ENCODE measurements around the gene TSPAN32.

TSPAN32 gene

DNA sequence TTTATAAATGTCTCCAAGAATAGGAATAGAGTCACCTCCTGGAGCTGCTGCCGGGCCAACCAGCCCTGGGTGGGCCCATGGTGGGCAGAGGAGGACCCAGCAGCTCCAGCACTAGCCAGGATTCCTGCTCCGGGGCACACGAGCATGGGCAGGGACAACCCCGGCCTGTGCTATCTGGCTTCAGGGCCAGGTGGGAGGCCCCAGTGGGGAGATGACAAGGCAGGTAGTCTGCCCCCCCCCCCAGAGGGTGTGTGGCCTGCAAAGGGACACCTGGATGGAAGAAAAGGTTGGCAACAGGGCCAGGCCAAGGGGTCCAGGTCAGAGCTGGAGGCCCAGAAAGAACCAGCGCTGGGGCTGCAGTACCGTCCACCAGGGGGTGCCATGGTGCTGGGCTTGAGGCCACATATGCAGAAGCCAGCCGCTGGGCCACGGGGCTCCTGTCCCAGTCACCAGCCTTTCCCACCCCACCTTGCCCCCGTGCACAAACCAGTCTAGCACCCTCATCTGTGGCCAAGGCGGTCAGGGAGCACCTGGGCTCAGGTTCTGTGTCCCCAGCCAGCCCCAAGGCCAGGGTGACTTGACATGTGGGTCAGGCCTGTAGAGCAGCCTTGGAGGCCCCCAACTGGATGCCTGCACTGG, 3.4 kb downstream of the TSPAN32 start:
- DNase-seq: peak; percentile 89

DNA sequence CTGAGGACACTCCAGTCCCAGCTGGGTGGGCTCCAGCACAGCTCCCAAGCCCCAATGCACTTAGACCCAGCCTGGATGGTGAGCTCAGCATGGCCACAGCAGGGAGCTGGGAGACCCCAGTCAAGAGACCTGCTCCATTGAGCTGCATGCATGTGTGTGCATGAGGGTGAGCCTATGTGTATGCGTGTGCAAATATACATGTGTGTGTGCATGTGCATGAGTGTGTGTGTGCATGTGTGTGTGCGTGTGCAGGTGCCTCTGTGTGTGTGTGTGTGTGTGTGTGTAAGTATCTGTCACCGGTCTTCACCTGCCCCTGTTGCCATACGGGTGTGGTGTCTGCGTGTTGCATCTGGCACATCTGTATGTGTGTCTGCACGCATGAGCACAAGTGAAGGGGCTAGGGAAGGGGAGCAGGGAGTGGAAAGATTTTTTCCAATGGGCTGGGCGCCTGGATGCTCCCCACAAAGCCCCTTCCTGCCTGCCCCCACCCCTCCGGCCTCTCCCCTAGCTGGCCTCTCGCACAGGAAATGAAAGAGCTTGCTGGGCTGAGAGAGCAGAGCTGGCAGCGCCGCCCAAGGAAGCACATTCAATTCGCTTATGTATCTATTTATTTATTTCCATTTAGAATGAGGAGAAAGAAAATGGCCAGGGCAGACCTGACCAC, 4.1 kb downstream of the TSPAN32 start:
- DNase-seq: no peak

DNA sequence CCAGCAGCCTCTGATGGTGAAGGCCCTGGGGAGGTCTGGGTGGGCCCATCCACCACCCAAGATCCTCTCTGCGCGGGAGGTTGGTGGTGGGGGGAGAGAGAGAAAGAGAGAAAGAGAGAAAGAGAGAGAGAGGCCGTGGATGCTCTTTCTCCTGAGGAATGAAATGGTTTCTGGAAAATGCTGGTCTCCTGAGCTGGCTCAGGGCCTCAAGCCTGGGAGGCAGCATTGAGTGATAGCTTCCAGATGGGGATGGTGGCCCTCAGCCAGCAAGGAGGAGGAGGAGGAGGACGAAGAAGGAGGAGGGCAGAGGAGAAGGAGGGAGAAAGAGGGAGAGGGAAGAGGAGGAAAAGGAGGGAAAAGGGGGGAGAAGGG, 4.6 kb downstream of the TSPAN32 start:
- DNase-seq: no peak

DNA sequence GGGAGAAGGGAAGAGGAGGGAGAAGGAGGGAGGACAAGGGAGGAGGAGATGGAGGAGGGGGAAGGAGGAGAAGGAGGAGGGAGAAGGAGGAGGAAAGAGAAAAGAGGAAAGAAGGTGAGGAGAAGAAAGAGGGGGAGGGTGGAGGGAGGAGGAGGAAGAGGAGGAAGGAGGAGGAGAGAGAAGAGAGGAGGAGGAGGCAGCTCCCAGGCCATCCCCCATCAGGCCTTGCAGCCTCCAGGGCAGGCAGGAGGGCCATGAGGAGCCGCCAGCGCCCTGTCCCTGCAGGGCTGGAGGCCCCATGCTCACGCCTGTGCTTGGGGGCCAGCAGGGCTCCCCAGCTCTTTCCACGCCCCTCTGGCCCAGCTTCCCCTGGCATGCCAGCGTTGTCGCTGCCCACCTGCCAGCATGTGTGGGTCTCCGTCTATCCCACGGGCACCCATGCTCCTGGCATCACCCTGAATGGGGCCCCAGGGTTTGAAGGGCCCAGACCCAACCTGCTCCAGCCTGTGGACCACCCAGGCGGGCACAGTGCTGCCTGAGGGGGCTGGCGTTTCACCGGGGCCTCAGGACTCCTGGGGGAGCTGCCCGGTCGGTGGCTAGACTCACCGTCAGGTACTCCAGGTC, 5.2 kb downstream of the TSPAN32 start:
- no peak for DNase-seq

DNA sequence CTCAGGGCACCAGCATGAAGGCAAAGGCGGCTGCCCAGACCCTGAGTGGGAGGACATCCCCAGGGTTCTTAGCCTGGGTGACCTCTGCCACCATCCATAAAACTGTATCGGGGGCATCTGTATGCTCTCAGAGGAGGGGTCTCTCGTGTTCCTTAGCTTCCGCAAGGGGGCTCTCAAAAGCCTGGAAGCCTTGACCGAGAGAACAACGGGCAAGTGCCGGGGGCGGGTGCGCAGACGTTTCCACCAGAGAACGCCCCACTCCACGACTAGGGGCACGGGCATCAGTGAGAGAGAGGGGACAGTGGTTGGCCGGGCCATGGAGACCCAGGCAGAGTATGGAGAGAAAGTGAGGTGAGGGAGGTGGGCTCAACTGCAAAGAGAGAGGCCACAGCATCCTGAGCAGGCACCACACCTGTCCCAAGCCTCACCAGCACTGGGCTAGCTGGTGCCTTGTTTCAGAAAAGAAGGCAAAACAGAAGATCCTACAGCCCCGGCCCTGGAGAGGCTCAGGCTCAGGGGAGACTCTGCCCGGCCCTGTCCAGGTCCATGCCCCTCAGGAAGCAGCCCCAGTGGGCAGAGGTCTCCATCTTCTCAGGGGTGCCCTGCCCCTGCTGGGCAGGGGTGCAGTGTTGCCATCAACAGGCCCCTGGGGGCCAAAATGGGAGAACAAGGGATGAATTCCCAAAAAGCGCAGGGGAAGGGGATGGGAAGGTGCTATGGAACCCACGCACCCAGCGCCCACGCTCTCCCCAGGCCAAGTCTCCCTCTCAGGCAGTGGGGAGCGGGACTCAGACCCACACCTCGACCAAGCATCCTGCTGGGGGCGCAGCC, 5.9 kb downstream of the TSPAN32 start:
- no peak for DNase-seq

DNA sequence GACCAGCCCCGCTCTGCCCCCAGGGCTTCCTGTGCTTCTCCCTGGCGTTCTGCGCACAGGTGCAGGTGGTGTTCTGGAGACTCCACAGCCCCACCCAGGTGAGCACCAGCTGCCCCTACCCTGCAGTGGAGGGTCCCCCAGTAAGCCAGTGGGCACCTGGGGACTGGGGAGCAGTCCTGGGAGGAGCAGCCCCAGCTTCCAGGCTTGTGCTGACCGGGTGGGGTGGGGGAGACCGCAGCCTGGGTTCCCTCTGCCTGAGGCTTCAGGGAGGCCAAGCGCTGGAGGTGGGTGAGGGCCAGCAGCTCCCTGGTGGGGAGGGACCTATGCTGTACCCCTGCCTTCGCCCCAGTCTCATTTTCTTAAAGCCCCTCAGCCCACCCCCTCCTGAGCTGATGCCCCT, 6.9 kb downstream of the TSPAN32 start:
- DNase-seq: no peak

DNA sequence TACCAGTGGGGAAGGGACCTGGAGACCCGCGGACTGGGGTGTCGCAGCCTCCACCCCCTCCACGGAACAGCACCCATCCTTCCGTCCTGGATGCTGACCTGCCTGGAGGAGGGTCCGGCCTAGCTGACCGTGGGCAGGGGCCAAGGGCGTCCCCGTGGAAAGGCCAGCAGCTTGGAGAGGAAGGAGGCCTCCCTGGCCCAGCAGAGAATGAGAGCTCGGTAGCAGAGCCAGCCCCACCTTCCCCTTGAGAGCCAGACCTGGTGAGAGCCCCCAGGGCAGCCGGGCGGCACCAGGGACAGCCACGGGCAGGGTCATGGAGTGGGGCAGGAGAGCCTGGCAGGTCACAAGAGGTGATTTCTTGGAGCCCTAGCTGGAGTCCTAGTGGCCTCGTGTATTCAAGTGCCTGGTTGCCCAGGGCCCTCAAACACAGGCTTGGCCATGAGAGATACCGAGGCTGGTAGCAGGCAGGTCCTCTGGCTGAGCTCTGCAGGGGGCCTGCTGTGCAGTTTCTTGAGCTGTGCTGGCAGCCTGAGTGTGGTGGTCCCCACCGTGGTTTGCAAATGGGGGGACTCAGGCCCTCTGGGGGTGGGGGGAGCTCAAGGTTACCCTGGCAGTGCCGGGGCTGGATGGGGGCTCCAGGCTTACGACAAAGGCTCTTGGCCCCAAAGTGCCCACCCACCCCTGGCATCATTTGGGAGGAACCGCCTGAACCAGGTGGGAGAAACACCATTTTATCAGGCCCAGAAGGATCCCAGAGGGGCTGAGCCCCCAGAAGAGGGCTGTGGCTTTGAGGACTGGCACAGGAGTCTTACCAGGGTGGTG, 7.6 kb downstream of the TSPAN32 start:
- no peak for DNase-seq

DNA sequence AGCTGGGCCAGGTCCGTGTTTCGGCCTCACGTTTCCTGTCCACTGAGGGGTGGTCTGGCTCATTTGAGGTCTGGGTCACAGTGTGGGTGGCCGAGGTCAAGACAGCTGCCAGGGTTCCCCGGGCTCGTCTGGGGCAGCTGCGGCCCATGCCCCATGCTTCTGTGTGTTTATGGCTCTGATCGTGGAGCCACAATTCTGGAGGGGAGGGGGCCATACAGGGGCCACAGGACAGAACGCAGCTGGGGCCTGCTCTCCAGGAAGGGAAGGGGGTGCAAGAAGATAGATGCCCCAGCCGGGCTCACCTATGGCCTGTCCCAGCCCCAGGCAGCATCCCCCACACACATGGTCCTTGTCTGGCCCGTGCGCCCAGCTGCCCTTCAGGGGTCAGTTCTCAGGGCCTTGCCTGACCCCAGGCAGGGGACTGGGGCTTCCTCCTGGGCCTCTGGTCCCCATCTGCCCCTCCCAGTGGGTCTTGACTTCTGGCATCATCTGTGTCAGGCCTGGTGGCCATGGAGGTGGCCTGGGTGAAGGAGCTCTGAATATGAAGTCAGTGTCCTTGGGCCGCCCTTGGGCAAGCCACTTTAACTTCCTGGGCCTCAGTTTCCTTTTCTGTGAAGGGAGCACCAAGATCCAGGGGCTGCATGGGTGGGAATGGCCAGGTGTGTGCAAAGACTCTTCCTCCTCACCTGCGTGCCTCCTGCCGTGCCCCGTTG, 8.4 kb downstream of the TSPAN32 start:
- DNase-seq: no peak

DNA sequence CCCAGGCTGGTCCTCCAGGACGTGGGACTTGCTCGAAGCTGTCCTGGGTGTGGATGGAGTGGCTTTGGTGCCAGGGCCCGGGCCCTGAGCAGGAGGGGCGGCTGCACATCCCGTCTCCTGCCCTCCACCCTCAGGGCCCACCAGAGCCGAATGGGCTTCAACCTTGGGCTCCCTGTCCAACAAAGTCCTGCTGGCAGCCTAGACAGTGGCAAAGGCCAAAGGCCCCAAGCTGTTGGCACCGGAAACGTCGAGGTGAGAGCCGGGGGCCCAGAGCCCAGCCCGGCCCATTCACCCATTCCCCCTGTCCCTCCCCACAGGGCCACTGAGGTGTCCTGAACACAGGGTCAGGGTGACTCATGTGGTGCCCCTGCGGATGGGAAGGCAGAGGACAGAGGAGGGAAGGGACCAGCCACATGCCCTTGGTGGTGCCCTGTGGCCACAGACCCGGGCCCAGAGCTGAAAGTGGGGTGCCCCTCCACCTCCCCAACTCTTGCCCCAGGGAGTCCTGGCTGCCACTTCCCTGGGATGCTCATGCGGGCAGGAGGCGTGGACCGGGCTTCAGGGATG, 9.1 kb downstream of the TSPAN32 start:
- DNase-seq: no peak

DNA sequence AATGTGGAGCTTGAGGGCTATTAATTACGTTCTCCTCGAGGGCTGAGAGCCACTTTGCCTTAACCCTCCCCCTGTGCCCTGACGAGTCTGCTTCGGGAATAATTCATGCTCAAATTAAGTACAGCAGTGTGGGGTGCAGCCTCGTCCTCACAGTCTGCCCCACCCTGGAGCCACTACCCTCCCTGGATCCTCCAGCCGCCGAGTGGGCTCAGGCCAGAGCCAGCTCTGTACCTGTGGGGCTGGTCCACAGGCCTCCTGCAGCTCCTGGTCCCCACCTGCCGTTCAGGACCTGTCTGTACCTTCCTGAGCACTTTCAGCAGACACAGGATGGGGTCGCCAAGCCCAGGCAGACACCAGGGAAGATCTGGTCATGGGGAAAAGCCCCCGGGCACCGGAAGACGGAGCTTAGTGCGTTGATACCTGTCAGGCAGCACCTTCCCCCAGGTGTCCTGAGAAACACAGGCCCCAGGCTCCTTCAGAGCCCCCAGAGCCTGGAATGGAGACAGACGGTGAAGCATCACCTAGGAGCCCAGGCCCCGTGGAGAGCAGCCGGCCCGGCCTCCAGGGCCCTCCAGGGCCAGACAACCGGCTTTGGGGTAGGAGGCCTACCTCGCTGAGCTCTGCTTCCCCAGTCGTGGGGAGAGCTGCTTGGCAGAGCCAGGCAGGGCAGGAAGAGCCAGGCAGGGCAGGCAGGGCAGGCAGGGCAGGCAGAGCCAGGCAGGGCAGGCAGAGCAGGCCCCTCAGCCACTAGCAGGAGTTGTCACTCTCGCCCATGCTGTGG, 9.7 kb downstream of the TSPAN32 start:
- DNase-seq: peak; percentile 31

DNA sequence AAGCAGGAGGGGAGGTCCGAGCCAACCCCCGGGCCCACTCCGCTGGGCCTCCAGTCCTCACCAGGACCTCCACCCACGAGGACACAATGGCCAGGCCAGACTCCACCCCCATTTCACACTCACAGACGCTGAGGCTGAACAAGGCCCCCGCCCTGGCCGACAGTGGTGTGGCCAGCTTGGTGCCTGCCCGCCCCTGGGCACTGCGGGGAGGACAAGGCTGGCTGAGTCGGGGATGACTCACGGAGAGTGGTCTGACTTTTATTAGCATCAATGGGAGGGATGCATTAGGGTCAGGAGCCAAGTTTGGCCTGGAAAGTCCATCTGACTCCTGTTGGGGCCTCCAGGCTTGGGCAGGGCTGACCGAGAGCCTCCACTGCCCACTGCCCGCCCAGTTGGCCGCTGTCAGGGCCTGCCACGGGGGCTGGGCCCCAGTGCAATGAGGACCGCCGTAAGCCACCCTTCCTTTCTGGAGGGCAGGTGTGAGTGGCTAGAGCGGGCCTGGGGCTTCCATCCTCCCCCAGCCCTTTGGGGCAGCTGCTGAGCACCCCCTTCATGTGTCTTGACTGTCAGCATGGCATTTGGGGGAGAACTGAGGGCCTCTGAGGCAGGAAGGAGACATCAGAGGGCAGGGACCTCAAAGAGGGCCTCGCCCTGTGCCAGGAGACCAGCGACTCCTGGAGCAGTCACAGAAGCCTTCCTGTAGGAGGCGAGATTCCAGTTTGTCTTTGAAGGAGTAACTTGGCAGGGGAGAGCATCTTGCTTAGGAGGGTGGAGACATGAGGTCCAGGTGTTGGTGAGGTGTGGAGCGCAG, 10.6 kb downstream of the TSPAN32 start:
- DNase-seq: no peak

DNA sequence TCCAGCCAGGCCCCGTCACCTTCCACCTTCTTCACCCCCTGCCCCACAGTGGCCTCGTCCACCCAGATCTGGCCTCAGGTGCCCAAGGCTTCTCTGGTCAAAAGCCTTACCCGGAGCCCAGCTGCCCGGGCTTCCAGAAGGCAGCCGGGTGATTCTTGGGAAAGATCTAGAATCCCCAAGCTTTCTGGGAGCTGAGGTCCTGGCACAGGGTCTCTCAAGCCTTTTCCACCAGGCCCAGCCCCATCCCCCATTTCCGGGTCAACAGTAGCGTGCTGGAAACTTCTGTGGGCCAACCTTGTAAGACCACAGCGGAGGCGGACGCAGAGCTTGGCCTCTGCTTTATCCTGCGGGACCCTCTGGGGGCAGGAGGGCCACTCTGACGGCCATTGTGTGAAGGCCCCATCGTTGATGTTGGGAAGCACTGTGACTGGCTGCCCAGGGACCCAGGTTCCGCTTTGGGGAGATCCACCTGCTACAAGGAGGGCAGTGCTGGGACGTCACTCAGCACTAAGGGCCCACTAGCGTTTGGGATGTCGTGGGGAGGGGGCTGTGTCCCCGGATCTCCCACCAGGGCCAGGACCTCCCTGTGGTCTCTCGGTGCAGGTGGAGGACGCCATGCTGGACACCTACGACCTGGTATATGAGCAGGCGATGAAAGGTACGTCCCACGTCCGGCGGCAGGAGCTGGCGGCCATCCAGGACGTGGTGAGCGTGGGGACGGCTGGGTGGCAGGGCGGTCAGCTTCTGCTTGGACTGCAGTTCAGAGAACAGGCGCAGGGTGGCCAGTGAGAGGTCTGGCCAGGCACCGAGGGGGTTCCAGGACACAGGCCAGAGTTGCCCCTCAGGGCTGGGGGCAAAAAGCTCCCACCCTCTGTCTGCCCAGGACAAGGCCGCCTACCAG, 11.5 kb downstream of the TSPAN32 start:
- DNase-seq: no peak

DNA sequence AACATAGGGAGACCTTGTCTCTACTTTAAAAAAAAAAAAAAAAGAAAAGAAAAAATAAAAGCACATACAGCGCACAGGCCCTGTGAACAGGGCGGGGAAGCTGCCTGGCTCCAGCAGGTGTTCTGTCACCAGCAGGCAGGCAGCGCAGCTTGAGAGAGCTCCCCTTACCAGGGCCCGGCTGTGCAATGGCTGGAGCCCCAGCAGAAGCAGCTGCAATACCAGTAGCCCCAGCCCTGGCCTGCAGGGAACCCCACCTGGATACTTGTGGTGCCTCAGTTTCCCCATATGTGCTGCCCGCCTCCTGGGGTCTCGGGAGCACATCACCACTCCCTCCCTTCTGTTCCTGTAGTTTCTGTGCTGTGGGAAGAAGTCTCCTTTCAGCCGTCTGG, 12.3 kb downstream of the TSPAN32 start:
- no peak for DNase-seq

DNA sequence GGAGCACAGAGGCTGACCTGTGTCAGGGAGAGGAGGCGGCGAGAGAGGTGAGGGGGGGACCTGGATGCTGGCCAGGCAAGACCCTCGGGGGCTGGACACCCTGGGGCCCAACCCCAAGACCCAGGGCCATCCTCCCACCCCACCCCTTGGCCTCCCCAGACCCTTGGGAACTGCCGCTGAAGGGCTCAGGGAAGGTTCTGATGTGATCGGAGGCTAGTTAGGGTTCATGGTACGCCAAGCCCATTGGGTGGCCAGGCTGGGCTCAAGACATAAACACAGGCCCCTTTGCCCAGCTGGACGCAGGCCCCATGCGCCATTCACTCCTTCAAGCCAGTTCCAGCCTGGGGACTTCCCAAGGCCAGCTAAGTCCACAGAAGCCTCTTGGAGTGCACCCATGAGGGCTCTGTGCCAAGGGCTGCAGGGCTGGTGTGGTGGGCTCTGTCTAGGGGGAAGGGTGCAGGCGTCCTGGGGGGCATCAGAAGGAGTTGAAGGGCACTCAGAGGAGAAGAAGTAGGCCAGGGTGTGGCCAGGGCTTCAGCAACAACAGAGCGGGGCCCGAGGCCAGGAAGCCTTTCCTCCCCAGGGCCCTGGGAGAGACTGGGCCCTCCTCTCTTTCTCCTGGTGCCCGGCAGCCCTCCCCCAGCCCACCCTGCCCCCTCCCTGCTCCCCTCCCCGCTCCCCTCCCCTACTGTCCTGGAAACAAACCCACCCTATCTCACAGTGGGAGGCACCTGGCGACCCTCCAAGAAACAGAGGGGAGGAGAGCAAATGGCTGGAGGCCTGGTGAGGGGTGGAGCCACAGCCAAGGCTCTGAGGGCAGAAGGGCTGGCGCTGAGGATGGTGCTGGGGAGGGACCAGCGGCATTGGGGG, 12.9 kb downstream of the TSPAN32 start:
- no peak for DNase-seq

DNA sequence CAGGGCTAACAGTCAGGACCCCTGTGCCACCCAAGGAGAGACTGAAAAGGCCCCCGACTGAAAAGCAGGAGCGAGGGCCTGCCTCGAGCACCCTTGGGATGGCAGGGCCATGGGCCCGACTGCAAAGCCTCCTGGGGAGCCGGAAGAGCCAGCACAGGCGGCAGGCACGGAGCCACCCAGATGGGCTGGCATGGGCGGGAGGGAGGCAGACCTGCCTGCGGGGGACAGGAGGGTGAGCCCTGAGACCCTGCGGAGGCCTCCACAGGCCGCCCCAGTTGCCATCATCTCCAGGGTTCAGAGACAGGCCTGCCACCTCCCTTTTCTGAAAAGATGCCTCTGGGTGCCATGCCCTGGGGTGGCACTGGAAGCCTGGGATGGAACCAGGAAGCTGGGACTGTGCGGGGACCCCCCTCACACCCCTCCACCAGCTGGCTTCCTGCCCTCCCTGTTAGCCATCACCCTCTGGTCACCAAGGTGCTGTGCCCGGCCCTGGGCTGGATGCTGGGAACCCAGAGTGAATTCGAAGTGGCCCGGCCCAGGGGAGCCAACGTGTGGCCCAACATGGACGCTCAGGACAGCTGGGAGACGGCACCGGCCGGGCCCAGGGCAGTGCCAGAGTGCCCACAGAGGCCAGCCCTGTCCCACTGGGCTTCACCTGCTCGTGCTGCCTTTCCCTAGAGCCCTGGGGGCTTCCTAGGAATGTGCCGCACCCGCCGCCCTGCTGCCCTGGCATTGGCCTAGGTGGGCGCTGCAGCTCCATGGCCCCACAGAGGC, 13.8 kb downstream of the TSPAN32 start:
- DNase-seq: no peak

DNA sequence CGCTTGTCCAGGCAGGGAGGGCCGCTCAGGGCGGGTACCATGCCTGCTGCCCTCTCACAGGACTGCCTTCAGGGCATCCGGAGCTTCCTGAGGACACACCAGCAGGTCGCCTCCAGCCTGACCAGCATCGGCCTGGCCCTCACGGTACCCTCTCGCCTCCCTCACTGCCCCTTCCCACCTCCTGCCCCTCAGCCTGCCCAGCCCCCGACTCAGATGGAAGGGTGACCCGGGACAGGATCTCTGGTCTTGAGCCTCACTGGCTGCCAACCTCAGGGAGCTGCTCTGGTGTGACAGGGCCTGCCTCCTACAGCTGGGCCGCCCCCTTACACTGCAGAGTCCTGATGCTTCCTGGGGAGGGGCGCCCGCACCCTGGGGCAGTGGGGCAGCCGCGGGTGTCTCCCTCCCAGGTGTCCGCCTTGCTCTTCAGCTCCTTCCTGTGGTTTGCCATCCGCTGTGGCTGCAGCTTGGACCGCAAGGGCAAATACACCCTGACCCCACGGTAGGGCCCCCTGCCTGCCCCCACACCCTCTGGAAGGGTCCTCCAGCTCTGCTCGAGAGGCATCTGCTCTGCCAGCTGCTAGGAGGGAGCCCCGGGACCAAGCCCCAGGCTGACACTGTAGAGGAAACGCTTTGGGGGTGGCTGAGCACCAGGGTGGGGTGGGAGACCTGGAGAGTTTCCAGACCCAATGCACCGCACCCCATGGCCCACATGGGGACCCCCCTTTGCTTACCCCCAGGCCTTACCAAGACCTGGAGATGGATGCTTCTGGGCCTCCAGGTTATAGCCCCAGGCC, 14.6 kb downstream of the TSPAN32 start:
- DNase-seq: no peak

DNA sequence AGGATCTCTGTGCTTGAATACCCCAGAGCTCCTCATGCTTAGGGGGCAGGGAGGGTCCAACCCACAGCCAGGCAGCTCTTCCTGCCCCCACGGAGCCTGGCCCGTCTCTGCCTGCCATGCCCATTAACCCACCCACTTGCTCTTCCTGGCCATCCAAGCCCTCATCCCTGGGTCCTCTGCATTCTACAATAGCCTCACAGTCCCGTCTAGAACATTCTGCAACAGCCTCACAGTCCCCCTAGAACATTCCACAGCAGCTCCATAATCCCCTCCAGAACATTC, 15.1 kb downstream of the TSPAN32 start:
- no peak for DNase-seq
